MCF 10A (cell line): ENCODE data around the gene GCDH. TPM values are rescaled to one million over a fixed set of nuclear protein-coding genes. Genes with fewer than 3 reads are reported as not detected.

Source experiments
- BruUV-seq: library from RNA; stranded (reverse); fragments of 400-500 nt; replicated peaks from 2 replicates; lab custom pipeline; 2021; lab: Mats Ljungman, UMichigan
- CTCF ChIA-PET: fragments of 300-600 bp; sonication (Branson Sonifier 250); formaldehyde crosslinking; extraction: SDS; loops from one replicate; lab custom pipeline; 2021; ENCODE audit warnings: antibody characterized with exemption, inconsistent platforms; lab: Yijun Ruan, JAX
- POLR2A ChIA-PET: fragments of 300-600, 350-650 bp; sonication (Branson Sonifier 250); formaldehyde crosslinking; extraction: SDS; loops from one replicate; lab custom pipeline; 2020; ENCODE audit warnings: antibody characterized with exemption, inconsistent platforms; lab: Yijun Ruan, JAX
- DNase-seq: peaks from one replicate; pipeline ENCODE4 v3.0.0-alpha.2; 2018; ENCODE audit not compliant: unreplicated experiment
- H3K27ac Mint-ChIP-seq: one replicate; pipeline ENCODE4 v1.8.0; 2022; ENCODE audit warnings: mild to moderate bottlenecking, low read depth, mixed read lengths; ENCODE audit not compliant: unreplicated experiment
- H3K27me3 Mint-ChIP-seq: one replicate; pipeline ENCODE4 v1.8.0; 2022; ENCODE audit warnings: mixed read lengths; ENCODE audit not compliant: insufficient read depth, unreplicated experiment
- H3K36me3 Mint-ChIP-seq: one replicate; pipeline ENCODE4 v1.8.0; 2022; ENCODE audit warnings: mild to moderate bottlenecking, moderate library complexity, mixed read lengths; ENCODE audit not compliant: insufficient read depth, unreplicated experiment
- H3K4me1 Mint-ChIP-seq: one replicate; pipeline ENCODE4 v1.8.0; 2022; ENCODE audit warnings: mixed read lengths; ENCODE audit not compliant: insufficient read depth, unreplicated experiment
- H3K4me3 Mint-ChIP-seq: one replicate; pipeline ENCODE4 v1.8.0; 2022; ENCODE audit warnings: mild to moderate bottlenecking, moderate library complexity, mixed read lengths; ENCODE audit not compliant: unreplicated experiment
- H3K9me3 Mint-ChIP-seq: one replicate; pipeline ENCODE4 v1.8.0; 2022; ENCODE audit warnings: mixed read lengths; ENCODE audit not compliant: unreplicated experiment
- CTCF ChIP-seq: fragments of 200-600 bp; IDR thresholded peaks from one replicate; pipeline ENCODE4 v1.8.0; 2022; ENCODE audit warnings: antibody characterized with exemption, mild to moderate bottlenecking; ENCODE audit not compliant: unreplicated experiment
- intact Hi-C: fragments of 100-400 bp; cut with micrococcal nuclease; formaldehyde crosslinking; loops from 2 replicates; pipeline ENCODE4 v1.14.1; 2022
- microRNA-seq: library from miRNA; unstranded; fragments of <30 nt; microRNA quantifications from one replicate; pipeline ENCODE4 v1.2.0, GENCODE V29; 2022
- total RNA-seq: library from RNA; stranded (reverse); gene quantifications from 2 replicates; pipeline ENCODE4 v1.2.3, GENCODE V29; 2022

GCDH gene
- total RNA-seq, 1 experiment from 2014 or later, result 38.0 TPM

DNA sequence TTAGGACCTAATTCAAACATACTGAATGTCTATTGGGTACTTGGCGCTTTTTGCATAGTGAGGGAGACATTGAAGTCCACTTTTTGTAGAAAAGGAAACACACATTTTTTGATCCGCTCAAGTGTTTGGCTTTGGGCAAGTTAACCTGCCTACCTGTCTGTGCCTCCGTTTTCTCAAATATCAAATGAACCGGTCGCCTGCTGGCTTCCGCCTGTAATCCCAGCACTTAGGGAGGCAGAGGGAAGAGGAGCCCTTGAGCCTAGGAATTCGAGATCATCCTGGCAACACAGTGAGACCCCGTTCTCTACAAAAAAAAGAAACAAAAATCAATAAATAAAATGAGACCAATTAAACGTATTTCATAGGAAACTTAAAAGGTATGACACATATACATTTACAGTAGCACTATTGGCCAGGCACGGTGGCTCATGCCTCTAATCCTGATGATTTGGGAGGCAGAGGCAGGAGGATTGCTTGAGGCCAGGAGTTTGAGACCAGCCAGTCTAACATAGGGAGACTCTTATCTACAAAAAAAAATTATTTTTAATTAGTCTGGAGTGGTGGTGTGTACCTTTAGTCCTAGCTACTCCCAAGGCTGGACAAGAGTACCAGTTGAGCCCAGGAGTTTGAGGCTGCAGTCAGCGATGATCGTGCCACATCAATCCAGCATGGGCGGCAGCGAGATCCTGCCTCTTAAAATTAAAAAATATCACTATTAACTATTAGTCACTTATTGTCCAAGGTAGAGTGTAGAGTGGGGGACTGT is 56.0 kb downstream of the GCDH start:
- DNase-seq, result no peak
- peak overlapping the region; percentile 84 for H3K4me3 Mint-ChIP-seq
- POLR2A ChIA-PET, result interaction anchor here (0.6 to 1.8 kb wide), 14 partner anchors 8 to 900 kb away, joined by 3 to 51 read pairs (median 4); partner anchors contain the start of genes FARSA, GADD45GIP1, GCDH and IER2
- no peaks in the 10 kb centered on the region for H3K27me3 Mint-ChIP-seq
- peak overlapping the region; percentile 94 for H3K27ac Mint-ChIP-seq
- intact Hi-C loops, result no loop called here
- TSS peak; percentile 29 for BruUV-seq
- TF ChIP-seq CTCF, result no peak
- no peaks in the 10 kb centered on the region for H3K9me3 Mint-ChIP-seq
- H3K36me3 Mint-ChIP-seq, result peaks cover 88% of the 10 kb centered on the region
- peaks cover 13% of the 10 kb centered on the region for H3K4me1 Mint-ChIP-seq
- CTCF ChIA-PET, result interaction anchor here (0.9 to 1.4 kb wide), 2 partner anchors 18 to 19 kb away, joined by 8 read pairs; no protein-coding TSS in a partner anchor

GRCh38 chr19:12947702-12948611 is 57.0 kb downstream of the GCDH start:
- Mint-ChIP-seq H3K27me3 (no peaks in the 10 kb centered on the region), H3K4me1 (peaks cover 13% of the 10 kb centered on the region), H3K9me3 (no peaks in the 10 kb centered on the region), H3K36me3 (peaks cover 88% of the 10 kb centered on the region), H3K4me3 (peak overlapping the region; percentile 84), H3K27ac (no peak overlapping the region)
- POLR2A ChIA-PET, result interaction anchor here (1.0 to 1.4 kb wide), 2 partner anchors 8 to 11 kb away, joined by 3 to 5 read pairs; partner anchors contain the start of gene GADD45GIP1
- no peak for TF ChIP-seq CTCF
- CTCF ChIA-PET, result interaction anchor here (0.6 to 1.4 kb wide), 3 partner anchors 17 to 801 kb away, joined by 3 to 8 read pairs (median 3); no protein-coding TSS in a partner anchor
- no peak for DNase-seq
- intact Hi-C loops, result no loop called here
- no TSS peak for BruUV-seq

GRCh38 chr19:12948612-12949362 is 57.8 kb downstream of the GCDH start:
- Mint-ChIP-seq H3K27ac (no peak overlapping the region), H3K4me1 (peaks cover 7% of the 10 kb centered on the region), H3K36me3 (peaks cover 87% of the 10 kb centered on the region), H3K9me3 (no peaks in the 10 kb centered on the region), H3K27me3 (no peaks in the 10 kb centered on the region), H3K4me3 (no peak overlapping the region)
- ChIA-PET POLR2A (interaction anchor here (0.6 kb wide), 1 partner anchor 314 kb away, joined by 3 read pairs; no protein-coding TSS in a partner anchor), CTCF (interaction anchor here (0.6 to 1.4 kb wide), 2 partner anchors 17 to 37 kb away, joined by 4 to 8 read pairs; no protein-coding TSS in a partner anchor)
- no peak for DNase-seq
- no peak for TF ChIP-seq CTCF
- intact Hi-C loops, result no loop called here
- BruUV-seq, result no TSS peak

Small RNA genes lying within 50 kb of the gene (microRNA-seq; reads per million reads assigned to microRNA genes)
- gene MIR5695, result not detected
- 3.8 reads per million, percentile 29 among the genes with 10 or more reads in this experiment for gene MIR6515
- not detected for gene MIR6794

Other genes with a start within 250 kb of the GCDH start
- gene MAN2B1, start 224.4 kb upstream of the GCDH start, total RNA-seq, result 53.8 and 67.0 TPM in 2 replicates
- gene WDR83, start 224.4 kb upstream of the GCDH start, total RNA-seq, result 9.3 and 11.7 TPM in 2 replicates
- gene DHPS, start 209.3 kb upstream of the GCDH start, total RNA-seq, result 74.2 and 85.8 TPM in 2 replicates
- not detected in 2 replicates for gene GNG14, start 203.2 kb upstream of the GCDH start, total RNA-seq
- 10.8 and 13.8 TPM in 2 replicates for gene FBXW9, start 194.5 kb upstream of the GCDH start, total RNA-seq
- 74.7 and 89.5 TPM in 2 replicates for gene TNPO2, start 167.2 kb upstream of the GCDH start, total RNA-seq
- 139 and 146 TPM in 2 replicates for gene TRIR, start 156.5 kb upstream of the GCDH start, total RNA-seq
- 62.9 and 67.1 TPM in 2 replicates for gene GET3, start 153.7 kb upstream of the GCDH start, total RNA-seq
- gene BEST2, start 139.4 kb upstream of the GCDH start, total RNA-seq, result 0.70 and 0.83 TPM in 2 replicates
- 31.6 and 32.8 TPM in 2 replicates for gene HOOK2, start 115.6 kb upstream of the GCDH start, total RNA-seq
- 86.4 and 125 TPM in 2 replicates for gene JUNB, start 99.7 kb upstream of the GCDH start, total RNA-seq
- 224 and 295 TPM in 2 replicates for gene PRDX2, start 89.4 kb upstream of the GCDH start, total RNA-seq
- 6.9 and 14.5 TPM in 2 replicates for gene THSD8, start 89.1 kb upstream of the GCDH start, total RNA-seq
- gene RNASEH2A, start 84.6 kb upstream of the GCDH start, total RNA-seq, result 11.2 and 16.7 TPM in 2 replicates
- not detected in 2 replicates for gene RTBDN, start 56.6 kb upstream of the GCDH start, total RNA-seq
- 1.0 and 1.6 TPM in 2 replicates for gene MAST1, start 52.6 kb upstream of the GCDH start, total RNA-seq
- gene DNASE2, start 9.7 kb upstream of the GCDH start, total RNA-seq, result 26.7 and 28.7 TPM in 2 replicates
- not detected in 2 replicates for gene KLF1, start 4.0 kb upstream of the GCDH start, total RNA-seq
- 0.83 and 0.91 TPM in 2 replicates for gene SYCE2, start 28.1 kb downstream of the GCDH start, total RNA-seq
- gene FARSA, start 42.6 kb downstream of the GCDH start, total RNA-seq, result 78.6 and 107 TPM in 2 replicates
- gene CALR, start 47.4 kb downstream of the GCDH start, total RNA-seq, result 792 and 1,042 TPM in 2 replicates
- gene RAD23A, start 54.7 kb downstream of the GCDH start, total RNA-seq, result 197 and 219 TPM in 2 replicates
- gene GADD45GIP1, start 66.1 kb downstream of the GCDH start, total RNA-seq, result 44.4 and 47.5 TPM in 2 replicates
- gene DAND5, start 78.4 kb downstream of the GCDH start, total RNA-seq, result not detected in 2 replicates
- 26.9 and 27.2 TPM in 2 replicates for gene NFIX, start 104.3 kb downstream of the GCDH start, total RNA-seq
- not detected in 2 replicates for gene LYL1, start 211.7 kb downstream of the GCDH start, total RNA-seq
- gene TRMT1, start 225.6 kb downstream of the GCDH start, total RNA-seq, result 47.5 and 63.2 TPM in 2 replicates
- gene NACC1, start 227.1 kb downstream of the GCDH start, total RNA-seq, result 55.9 and 67.3 TPM in 2 replicates